ENCODE measurements around the gene VPS36.
"Not testable (repeated sequence)": the region's sequence is repeated elsewhere in the genome, so short reads cannot be mapped to it uniquely, and the experiment has no call there.

The VPS36 gene

GRCh38 chr13:52432456-52432855 is 18.0 kb downstream of the VPS36 start:
- no peak for DNase-seq

- no peak for DNase-seq
Observed at GRCh38 chr13:52428295-52428694, 22.1 kb downstream of the VPS36 start.

- no peak for DNase-seq
Observed at GRCh38 chr13:52421216-52421615, 29.2 kb downstream of the VPS36 start.

- no peak for DNase-seq
Observed at GRCh38 chr13:52419080-52419479, 31.4 kb downstream of the VPS36 start.

GRCh38 chr13:52414963-52415362 is 35.5 kb downstream of the VPS36 start:
- DNase-seq = no peak

- DNase-seq = no peak
Observed at GRCh38 chr13:52414051-52414450, 36.4 kb downstream of the VPS36 start.

- no peak for DNase-seq
Observed at GRCh38 chr13:52412128-52412527, 38.3 kb downstream of the VPS36 start.

- no peak for DNase-seq
Observed at GRCh38 chr13:52411629-52412028, 38.8 kb downstream of the VPS36 start.

- DNase-seq = not testable (repeated sequence)
Observed at GRCh38 chr13:52408071-52408658, 42.3 kb downstream of the VPS36 start.

GRCh38 chr13:52407436-52407835 is 43.0 kb downstream of the VPS36 start:
- DNase-seq = not testable (repeated sequence)

GRCh38 chr13:52406629-52407028 is 43.8 kb downstream of the VPS36 start:
- DNase-seq = no peak

GRCh38 chr13:52405767-52406494 is 44.5 kb downstream of the VPS36 start, which contains the start of gene THSD1:
Gene THSD1, minus strand, starts transcription at chr13:52406172. Its CDS starts 3,572 bp downstream, at chr13:52402600.
- peak; percentile 15 for DNase-seq

GRCh38 chr13:52405369-52405766 is 45.1 kb downstream of the VPS36 start:
- no peak for DNase-seq

- no peak for DNase-seq
Observed at GRCh38 chr13:52399708-52400107, 50.7 kb downstream of the VPS36 start.

- no peak for DNase-seq
Observed at GRCh38 chr13:52399046-52399445, 51.4 kb downstream of the VPS36 start.

- DNase-seq = no peak
Observed at GRCh38 chr13:52395704-52396103, 54.7 kb downstream of the VPS36 start.

GRCh38 chr13:52394586-52394985 is 55.8 kb downstream of the VPS36 start:
- no peak for DNase-seq

- DNase-seq = no peak
Observed at GRCh38 chr13:52393572-52394357, 56.7 kb downstream of the VPS36 start.

- DNase-seq = no peak
Observed at GRCh38 chr13:52387721-52388120, 62.7 kb downstream of the VPS36 start.

- DNase-seq = no peak
Observed at GRCh38 chr13:52385870-52386269, 64.6 kb downstream of the VPS36 start.

- DNase-seq = no peak
Observed at GRCh38 chr13:52383366-52383765, 67.1 kb downstream of the VPS36 start.

GRCh38 chr13:52378312-52378711 is 72.1 kb downstream of the VPS36 start:
- DNase-seq = no peak

GRCh38 chr13:52377898-52378297 is 72.5 kb downstream of the VPS36 start:
- no peak for DNase-seq

- no peak for DNase-seq
Observed at GRCh38 chr13:52374873-52375411, 75.5 kb downstream of the VPS36 start.
